RWPE1 (cell line): Measurements from ENCODE around the gene EGFL8.
A peak's percentile ranks its signal among the peaks of the same experiment; 100 is the strongest.

Experiments used
- CTCF ChIA-PET: fragments of 350-600 bp; sonication (Branson Sonifier 250); formaldehyde crosslinking; extraction: SDS; loops from one replicate; lab custom pipeline; 2021; lab: Yijun Ruan, JAX
- POLR2A ChIA-PET: fragments of 400-600 bp; formaldehyde crosslinking; extraction: SDS; loops from one replicate; lab custom pipeline; 2020; ENCODE audit warnings: antibody characterized with exemption; ENCODE audit not compliant: low non-redundant PET; lab: Yijun Ruan, JAX
- DNase-seq: peaks from one replicate; pipeline ENCODE4 v3.0.0; 2012; ENCODE audit warnings: low spot score
- H3K27ac ChIP-seq: fragments of 450-650 bp; 2 replicates; pipeline ENCODE4 v1.5.1; 2017
- TF ChIP-seq, protein P1 (sequence below): fragments of 450-650 bp; conservative IDR thresholded peaks from 2 replicates; pipeline ENCODE4 v1.5.1; 2017; ENCODE audit warnings: low read depth, mild to moderate bottlenecking

The EGFL8 gene

DNA sequence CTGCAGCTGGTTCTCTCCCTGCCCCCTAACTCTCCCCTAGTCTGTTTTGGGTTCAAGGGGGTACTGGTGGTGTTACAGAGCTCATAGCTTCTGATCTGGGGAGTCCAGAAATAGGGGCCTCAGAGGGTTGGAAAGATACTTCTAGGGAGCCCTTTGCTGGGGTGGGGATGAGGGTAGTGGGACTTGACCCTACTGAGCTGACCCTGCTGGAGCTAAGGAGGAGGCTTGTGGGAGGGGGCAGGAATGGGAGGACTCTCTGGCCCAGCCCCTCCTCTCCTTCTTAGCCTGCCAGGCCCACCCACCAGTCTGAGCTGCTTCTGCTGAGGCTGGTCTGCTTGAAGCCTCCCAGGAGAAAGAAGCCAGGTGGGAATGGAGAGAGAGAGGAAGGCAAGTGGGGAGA lies at the start of gene EGFL8:
Gene EGFL8 (plus strand): TSS at position 301 of the 400 bp plus-strand sequence. CDS start 1,571 bp downstream, outside the sequence.
- CTCF ChIA-PET, result interaction anchor here (0.9 kb wide), 1 partner anchor 29 kb away, joined by 3 read pairs; no protein-coding TSS in a partner anchor
- no peak for DNase-seq
- peak within 1 kb of the TSS; percentile 9; the same call in 1 of the 2 replicates for H3K27ac ChIP-seq
- POLR2A ChIA-PET, result no interaction called here
- TF ChIP-seq, protein P1, sequence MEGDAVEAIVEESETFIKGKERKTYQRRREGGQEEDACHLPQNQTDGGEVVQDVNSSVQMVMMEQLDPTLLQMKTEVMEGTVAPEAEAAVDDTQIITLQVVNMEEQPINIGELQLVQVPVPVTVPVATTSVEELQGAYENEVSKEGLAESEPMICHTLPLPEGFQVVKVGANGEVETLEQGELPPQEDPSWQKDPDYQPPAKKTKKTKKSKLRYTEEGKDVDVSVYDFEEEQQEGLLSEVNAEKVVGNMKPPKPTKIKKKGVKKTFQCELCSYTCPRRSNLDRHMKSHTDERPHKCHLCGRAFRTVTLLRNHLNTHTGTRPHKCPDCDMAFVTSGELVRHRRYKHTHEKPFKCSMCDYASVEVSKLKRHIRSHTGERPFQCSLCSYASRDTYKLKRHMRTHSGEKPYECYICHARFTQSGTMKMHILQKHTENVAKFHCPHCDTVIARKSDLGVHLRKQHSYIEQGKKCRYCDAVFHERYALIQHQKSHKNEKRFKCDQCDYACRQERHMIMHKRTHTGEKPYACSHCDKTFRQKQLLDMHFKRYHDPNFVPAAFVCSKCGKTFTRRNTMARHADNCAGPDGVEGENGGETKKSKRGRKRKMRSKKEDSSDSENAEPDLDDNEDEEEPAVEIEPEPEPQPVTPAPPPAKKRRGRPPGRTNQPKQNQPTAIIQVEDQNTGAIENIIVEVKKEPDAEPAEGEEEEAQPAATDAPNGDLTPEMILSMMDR, result no peak

DNA sequence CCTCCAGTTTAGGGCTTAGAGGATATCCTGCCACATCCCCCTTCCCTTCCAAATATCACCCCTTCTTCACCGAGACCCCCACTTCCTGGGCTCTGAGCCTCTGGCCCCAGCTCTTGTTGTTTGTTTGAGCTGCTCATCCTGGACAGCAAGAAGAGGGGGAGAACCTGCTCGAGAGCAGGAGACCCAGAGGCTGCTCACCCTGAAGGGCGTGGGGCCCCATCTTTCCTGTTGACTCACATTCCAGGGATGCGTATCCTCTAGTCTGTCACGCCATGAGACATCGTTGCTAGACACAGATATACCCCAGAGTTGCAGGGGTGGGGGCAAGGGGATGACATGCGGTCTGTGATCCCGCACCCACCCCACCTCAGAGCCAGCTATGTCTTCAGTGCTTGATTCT lies 49.6 kb upstream of the EGFL8 start:
- CTCF ChIA-PET, result interaction anchor here (0.7 to 1.8 kb wide), 2 partner anchors 13 to 140 kb away, joined by 3 to 4 read pairs; partner anchors contain the start of gene ATF6B
- POLR2A ChIA-PET, result interaction anchor here (0.5 to 1.1 kb wide), 2 partner anchors 13 to 16 kb away, joined by 3 read pairs; partner anchors contain the start of gene ATF6B
- peak; percentile 63 for DNase-seq
- peak overlapping the region; percentile 91 for H3K27ac ChIP-seq
- TF ChIP-seq, protein P1, result no peak

- ChIA-PET CTCF (interaction anchor here (1.8 kb wide), 1 partner anchor 12 kb away, joined by 4 read pairs; the partner anchor contains the start of gene ATF6B), POLR2A (no interaction called here)
- peak overlapping the region; percentile 91 for H3K27ac ChIP-seq
- DNase-seq, result no peak
- TF ChIP-seq, protein P1, result no peak
Measured at GRCh38 chr6:32115623-32116022, 48.8 kb upstream of the EGFL8 start.

DNA sequence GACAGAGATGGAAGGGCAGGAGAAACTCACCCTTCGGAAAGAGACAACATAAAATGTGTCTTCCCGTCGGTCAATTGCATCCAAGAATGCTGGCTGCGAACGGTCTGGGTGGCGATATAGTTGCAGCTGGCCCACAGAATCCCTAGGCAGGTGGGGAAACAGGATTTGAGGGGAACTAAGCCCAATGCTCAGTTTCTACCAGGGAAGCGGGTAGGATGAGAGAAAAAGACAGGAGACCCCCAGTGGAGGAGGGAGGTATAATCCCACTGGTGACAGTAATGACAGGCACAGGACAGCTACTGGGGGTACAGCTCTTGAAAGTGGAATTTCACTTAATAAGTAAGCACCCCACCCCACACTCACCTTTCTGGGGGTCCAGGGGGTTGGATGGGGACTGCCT lies 47.7 kb upstream of the EGFL8 start:
- peak overlapping the region; percentile 91 for H3K27ac ChIP-seq
- TF ChIP-seq, protein P1, result peak; percentile 31
- ChIA-PET CTCF (interaction anchor here (0.5 to 2.7 kb wide), 2 partner anchors 10 to 43 kb away, joined by 3 to 11 read pairs; no protein-coding TSS in a partner anchor), POLR2A (no interaction called here)
- no peak for DNase-seq

DNA sequence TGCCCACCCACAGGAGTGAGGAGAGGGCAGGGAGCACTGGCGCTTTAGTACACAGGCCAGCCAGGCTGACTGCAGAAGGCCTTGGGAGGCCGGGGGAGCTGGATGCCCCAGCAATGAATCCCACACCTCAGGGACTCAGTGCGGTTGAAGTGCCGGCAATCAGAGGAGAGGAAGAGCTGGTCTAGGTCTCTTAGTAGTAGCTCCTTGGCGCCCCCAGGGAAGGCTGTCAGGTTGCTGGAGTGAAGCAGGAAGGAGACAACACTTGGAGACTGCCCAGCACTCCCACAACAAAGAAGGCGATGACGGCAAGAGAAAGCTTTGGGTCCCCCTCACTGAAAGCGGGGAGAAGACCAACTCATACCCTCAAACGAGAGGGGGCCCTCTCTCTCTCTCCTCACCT lies 46.9 kb upstream of the EGFL8 start:
- POLR2A ChIA-PET, result no interaction called here
- DNase-seq, result no peak
- CTCF ChIA-PET, result interaction anchor here (0.5 to 2.7 kb wide), 4 partner anchors 10 to 43 kb away, joined by 3 to 22 read pairs (median 7); no protein-coding TSS in a partner anchor
- TF ChIP-seq, protein P1, result no peak
- H3K27ac ChIP-seq, result peak overlapping the region; percentile 91

DNA sequence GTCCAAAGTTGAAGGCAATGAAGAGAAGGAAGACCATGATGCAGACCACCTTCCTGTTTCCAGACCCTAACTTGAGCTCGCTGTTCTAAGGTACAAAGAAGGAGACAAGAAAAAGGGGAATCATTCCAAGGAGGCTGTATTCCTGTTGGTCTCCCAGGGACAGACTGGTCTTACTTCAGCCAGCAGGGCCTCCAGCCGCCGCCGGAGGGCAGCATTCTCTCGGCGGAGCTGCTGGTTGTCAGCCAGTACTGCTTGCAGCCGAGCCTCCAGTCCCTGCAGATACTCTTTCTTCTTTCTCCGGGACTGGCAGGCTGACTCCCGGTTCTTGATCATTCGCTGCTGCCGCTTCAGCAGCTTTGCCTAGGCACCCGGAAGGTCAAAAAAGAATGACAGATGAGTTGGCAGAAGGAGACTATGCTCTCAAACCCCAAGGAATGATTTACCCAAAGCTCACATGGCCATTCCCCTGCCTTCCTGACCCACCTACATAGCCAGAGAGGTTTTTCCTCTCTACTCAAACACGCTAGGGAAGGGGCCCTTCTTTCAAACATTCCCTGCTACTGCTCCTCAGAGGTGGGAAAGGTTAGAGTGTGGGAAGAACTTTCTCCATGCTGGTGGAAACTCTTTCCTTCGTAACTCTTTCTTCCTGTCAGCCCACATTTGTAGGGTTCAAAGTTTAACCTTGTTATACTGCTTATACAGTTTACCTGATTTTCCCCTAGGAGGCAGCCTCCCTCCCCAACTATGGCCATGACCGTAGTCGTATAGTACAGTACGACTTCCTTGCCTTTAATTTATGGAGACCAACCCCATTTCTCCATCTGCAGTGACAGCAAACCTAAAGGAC lies 45.4 kb upstream of the EGFL8 start:
- peak; percentile 75 for DNase-seq
- ChIA-PET POLR2A (interaction anchor here (1.2 kb wide), 1 partner anchor 36 kb away, joined by 3 read pairs; no protein-coding TSS in a partner anchor), CTCF (interaction anchor here (0.6 to 2.7 kb wide), 17 partner anchors 8 to 559 kb away, joined by 3 to 22 read pairs (median 4); partner anchors contain the start of gene TNXB)
- peak overlapping the region; percentile 71 for H3K27ac ChIP-seq
- TF ChIP-seq, protein P1, result peak; percentile 93
